GM12878 (cell line): Measurements from ENCODE around the gene SPATA9. TPM values are rescaled to one million over a fixed set of nuclear protein-coding genes. Genes with fewer than 3 reads are reported as not detected.

Experiments
- ATF7 ChIP-seq: fragments of 450-650 bp; IDR thresholded peaks from 2 replicates; pipeline ENCODE4 v1.6.1; 2016; ENCODE audit warnings: low read depth, mild to moderate bottlenecking
- CUX1 ChIP-seq: IDR thresholded peaks from 2 replicates; pipeline ENCODE4 v1.6.1; 2012; ENCODE audit warnings: improper control_type of control experiment, low read depth, low read length; ENCODE audit not compliant: insufficient replicate concordance
- EED ChIP-seq: sonication (generic); IDR thresholded peaks from 2 replicates; pipeline ENCODE4 v1.6.1; 2016; ENCODE audit warnings: antibody characterized with exemption, low read depth
- HDGF ChIP-seq: fragments of 450-650 bp; IDR thresholded peaks from 2 replicates; pipeline ENCODE4 v1.6.1; 2016; ENCODE audit warnings: antibody characterized with exemption
- IRF4 ChIP-seq: IDR thresholded peaks from 2 replicates; pipeline ENCODE4 v1.6.1; 2011; ENCODE audit warnings: low read depth, low read length
- KLF5 ChIP-seq: fragments of 450-650 bp; IDR thresholded peaks from 2 replicates; pipeline ENCODE4 v1.6.1; 2014; ENCODE audit warnings: mild to moderate bottlenecking; ENCODE audit not compliant: partially characterized antibody
- MTA3 ChIP-seq: IDR thresholded peaks from 2 replicates; pipeline ENCODE4 v1.6.1; 2012; ENCODE audit warnings: low read length, inconsistent platforms, borderline replicate concordance
- NFXL1 ChIP-seq: fragments of 450-650 bp; IDR thresholded peaks from 2 replicates; pipeline ENCODE4 v1.6.1; 2017; ENCODE audit warnings: antibody characterized with exemption, mild to moderate bottlenecking, borderline replicate concordance
- NFYA ChIP-seq: IDR thresholded peaks from 2 replicates; pipeline ENCODE4 v1.6.1; 2011; ENCODE audit warnings: low read depth, mild to moderate bottlenecking, low read length, improper control_type of control experiment, borderline replicate concordance
- POU2F2 ChIP-seq: IDR thresholded peaks from 3 replicates; pipeline ENCODE4 v1.6.1; 2011; ENCODE audit warnings: low read depth, mild to moderate bottlenecking, low read length, borderline replicate concordance
- TARDBP ChIP-seq: IDR thresholded peaks from 2 replicates; pipeline ENCODE4 v1.6.1; 2016; ENCODE audit warnings: borderline replicate concordance
- YY1 ChIP-seq: IDR thresholded peaks from 2 replicates; pipeline ENCODE4 v1.6.1; 2011; ENCODE audit warnings: low read depth, mild to moderate bottlenecking, low read length
- ZBTB11 ChIP-seq: fragments of 450-650 bp; formaldehyde crosslinking; IDR thresholded peaks from 2 replicates; pipeline ENCODE4 v1.5.0; 2022; ENCODE audit warnings: mild to moderate bottlenecking, missing genetic modification characterization
- polyA plus RNA-seq, 11 experiments: library from polyadenylated mRNA; depleted of rRNA in 4 of 11; unstranded in 6 of 11; stranded (reverse) in 5 of 11; fragments of >200 nt; fragmentation: Nextera tagmentation in 4 of 11; fragmentation: Illumina TruSeq in 1 of 11; extraction: Ambion mirVana in 4 of 11; extraction: Trizol in 1 of 11; gene quantifications; 1 replicate in 1 of 11; 2 replicates in 10 of 11; pipeline versions ENCODE4 v1.2.1 to v1.2.3, GENCODE V29; 2011 to 2016; ENCODE audit warnings: inconsistent platforms in 2 of 11, missing spikeins in 2 of 11, low read depth in 1 of 11
- total RNA-seq, 4 experiments: library from RNA; depleted of rRNA in 3 of 4; stranded (reverse); fragments of >200 nt in 3 of 4; fragmentation: Illumina TruSeq in 1 of 4; extraction: Trizol in 1 of 4; gene quantifications; 2 replicates each; pipeline versions ENCODE4 v1.2.1 to v1.2.3, GENCODE V29; 2013 to 2021
- TF ChIP-seq, protein P1 (sequence below): fragments of 150-350 bp; IDR thresholded peaks from 2 replicates; pipeline ENCODE4 v1.6.1; 2016; ENCODE audit warnings: low read depth, low read length
- TF ChIP-seq, protein P2 (sequence below): fragments of 450-650 bp; IDR thresholded peaks from 2 replicates; pipeline ENCODE4 v1.6.1; 2017; ENCODE audit warnings: mild to moderate bottlenecking, moderate library complexity

SPATA9 gene
- total and polyA plus RNA-seq, 10 of the 15 experiments (the other 5 are each of a cell fraction or from before 2014, with no cell fraction given), result 0.11 to 0.49 (median 0.16) TPM; not detected in 1

GRCh38 chr5:95718203-95718602 lies 35.4 kb upstream of the SPATA9 start (continued):
- peak; percentile 65; the same call in 1 of the 2 replicates for TF ChIP-seq EED
- TF ChIP-seq NFXL1, result no peak
- peak; percentile 98 for TF ChIP-seq POU2F2
- no peak for TF ChIP-seq HDGF
- no peak for TF ChIP-seq NFYA
- peak; percentile 24 for TF ChIP-seq CUX1
- TF ChIP-seq TARDBP, result no peak
- no peak for TF ChIP-seq KLF5
- TF ChIP-seq ZBTB11 (CRISPR knock-in tag), result no peak
- TF ChIP-seq, protein P1, sequence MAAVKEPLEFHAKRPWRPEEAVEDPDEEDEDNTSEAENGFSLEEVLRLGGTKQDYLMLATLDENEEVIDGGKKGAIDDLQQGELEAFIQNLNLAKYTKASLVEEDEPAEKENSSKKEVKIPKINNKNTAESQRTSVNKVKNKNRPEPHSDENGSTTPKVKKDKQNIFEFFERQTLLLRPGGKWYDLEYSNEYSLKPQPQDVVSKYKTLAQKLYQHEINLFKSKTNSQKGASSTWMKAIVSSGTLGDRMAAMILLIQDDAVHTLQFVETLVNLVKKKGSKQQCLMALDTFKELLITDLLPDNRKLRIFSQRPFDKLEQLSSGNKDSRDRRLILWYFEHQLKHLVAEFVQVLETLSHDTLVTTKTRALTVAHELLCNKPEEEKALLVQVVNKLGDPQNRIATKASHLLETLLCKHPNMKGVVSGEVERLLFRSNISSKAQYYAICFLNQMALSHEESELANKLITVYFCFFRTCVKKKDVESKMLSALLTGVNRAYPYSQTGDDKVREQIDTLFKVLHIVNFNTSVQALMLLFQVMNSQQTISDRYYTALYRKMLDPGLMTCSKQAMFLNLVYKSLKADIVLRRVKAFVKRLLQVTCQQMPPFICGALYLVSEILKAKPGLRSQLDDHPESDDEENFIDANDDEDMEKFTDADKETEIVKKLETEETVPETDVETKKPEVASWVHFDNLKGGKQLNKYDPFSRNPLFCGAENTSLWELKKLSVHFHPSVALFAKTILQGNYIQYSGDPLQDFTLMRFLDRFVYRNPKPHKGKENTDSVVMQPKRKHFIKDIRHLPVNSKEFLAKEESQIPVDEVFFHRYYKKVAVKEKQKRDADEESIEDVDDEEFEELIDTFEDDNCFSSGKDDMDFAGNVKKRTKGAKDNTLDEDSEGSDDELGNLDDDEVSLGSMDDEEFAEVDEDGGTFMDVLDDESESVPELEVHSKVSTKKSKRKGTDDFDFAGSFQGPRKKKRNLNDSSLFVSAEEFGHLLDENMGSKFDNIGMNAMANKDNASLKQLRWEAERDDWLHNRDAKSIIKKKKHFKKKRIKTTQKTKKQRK, result no peak
- no peak for TF ChIP-seq YY1
- TF ChIP-seq, protein P2, sequence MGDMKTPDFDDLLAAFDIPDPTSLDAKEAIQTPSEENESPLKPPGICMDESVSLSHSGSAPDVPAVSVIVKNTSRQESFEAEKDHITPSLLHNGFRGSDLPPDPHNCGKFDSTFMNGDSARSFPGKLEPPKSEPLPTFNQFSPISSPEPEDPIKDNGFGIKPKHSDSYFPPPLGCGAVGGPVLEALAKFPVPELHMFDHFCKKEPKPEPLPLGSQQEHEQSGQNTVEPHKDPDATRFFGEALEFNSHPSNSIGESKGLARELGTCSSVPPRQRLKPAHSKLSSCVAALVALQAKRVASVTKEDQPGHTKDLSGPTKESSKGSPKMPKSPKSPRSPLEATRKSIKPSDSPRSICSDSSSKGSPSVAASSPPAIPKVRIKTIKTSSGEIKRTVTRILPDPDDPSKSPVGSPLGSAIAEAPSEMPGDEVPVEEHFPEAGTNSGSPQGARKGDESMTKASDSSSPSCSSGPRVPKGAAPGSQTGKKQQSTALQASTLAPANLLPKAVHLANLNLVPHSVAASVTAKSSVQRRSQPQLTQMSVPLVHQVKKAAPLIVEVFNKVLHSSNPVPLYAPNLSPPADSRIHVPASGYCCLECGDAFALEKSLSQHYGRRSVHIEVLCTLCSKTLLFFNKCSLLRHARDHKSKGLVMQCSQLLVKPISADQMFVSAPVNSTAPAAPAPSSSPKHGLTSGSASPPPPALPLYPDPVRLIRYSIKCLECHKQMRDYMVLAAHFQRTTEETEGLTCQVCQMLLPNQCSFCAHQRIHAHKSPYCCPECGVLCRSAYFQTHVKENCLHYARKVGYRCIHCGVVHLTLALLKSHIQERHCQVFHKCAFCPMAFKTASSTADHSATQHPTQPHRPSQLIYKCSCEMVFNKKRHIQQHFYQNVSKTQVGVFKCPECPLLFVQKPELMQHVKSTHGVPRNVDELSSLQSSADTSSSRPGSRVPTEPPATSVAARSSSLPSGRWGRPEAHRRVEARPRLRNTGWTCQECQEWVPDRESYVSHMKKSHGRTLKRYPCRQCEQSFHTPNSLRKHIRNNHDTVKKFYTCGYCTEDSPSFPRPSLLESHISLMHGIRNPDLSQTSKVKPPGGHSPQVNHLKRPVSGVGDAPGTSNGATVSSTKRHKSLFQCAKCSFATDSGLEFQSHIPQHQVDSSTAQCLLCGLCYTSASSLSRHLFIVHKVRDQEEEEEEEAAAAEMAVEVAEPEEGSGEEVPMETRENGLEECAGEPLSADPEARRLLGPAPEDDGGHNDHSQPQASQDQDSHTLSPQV, result no peak
- 0 out of 2 replicates have a peak, but pooled peaks have one; percentile 13 for TF ChIP-seq IRF4
- peak; percentile 63; the same call in 1 of the 2 replicates for TF ChIP-seq ATF7
- TF ChIP-seq MTA3, result no peak
